ENCODE measurements around the gene TMSB15A. TPM values are rescaled to one million over a fixed set of nuclear protein-coding genes. Genes with fewer than 3 reads are reported as not detected.

The TMSB15A gene
- 1 to 10 TPM in 1 of 4 donors, not detected in 3; 2.0 TPM for total RNA-seq

DNA sequence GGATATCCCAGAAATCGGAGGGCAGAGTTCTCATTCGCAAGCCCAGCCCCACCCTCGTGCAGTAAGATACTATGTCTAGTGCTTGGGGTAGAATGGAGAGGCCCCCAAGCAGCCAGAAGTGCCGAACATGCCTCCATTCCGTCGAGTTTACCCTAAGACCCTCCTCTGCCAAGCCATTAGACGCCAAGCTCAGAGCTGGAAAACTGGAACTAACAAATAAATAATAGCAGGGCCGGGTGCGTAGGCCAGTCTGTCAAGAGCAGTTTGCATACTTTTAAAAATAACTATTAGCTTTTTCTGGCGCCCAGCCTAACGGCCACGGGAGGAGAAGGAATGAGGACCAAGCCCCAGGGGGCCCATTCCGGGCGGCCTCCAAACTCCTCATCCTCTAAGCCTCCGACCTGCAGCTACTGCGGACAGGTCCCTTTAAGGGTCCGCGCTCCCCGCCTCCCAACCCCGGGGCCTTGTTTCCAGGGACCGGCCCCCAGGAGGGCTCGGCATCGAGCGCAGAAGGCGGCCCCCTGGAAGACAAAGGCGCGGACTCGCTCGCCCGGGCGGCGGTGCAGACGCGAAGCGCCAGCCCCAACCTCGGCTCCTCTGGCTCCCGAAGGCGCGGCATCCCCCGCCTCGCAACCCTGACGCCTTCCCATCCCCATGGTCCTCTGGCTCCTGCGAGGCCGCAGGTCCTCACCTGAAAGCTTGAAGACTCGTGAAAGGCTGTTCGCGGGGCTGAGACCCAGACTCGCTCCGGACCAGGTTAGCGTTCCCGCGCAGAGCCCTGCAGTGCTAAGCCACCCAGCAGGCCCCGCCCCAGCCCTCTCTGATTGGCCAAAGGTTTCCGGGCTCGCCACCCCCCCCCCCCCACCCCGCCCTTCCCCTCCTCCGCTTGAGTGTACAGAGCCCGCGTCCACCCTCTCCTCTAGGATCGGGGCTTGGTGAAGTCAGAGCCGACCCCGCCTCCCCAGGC lies at the start of gene TMSB15A:
Gene TMSB15A (minus strand): TSS at position 765 of the 967 bp plus-strand sequence.
- Histone ChIP-seq H3K27ac (peak within 1 kb of the TSS in 2 of 4 donors; percentile 17 to 67), H3K4me1 (peaks cover 0 to 6% (median 0%) of the 10 kb centered on the region in 3 donors), H3K27me3 (no peaks in the 10 kb centered on the region), H3K4me3 (peak within 1 kb of the TSS; percentile 31 to 49), H3K36me3 (no peaks in the 10 kb centered on the region), H3K9me3 (no peaks in the 10 kb centered on the region)
- peak; percentile 89 for ATAC-seq
- TF ChIP-seq POLR2AphosphoS5 (IDR thresholded peaks at IDR 0.05) (no peak), CTCF (IDR thresholded peaks at IDR 0.05) (no peak), EP300 (IDR thresholded peaks at IDR 0.05) (no peak), POLR2A (IDR thresholded peaks at IDR 0.05) (no peak)
- 12% methylated on average over 11 of the region's 62 CpGs; no CpG with 5 or more reads in 1 of the 2 donors for WGBS, 2 donors (ENCODE audit: low coverage in 1 of 2)

DNA sequence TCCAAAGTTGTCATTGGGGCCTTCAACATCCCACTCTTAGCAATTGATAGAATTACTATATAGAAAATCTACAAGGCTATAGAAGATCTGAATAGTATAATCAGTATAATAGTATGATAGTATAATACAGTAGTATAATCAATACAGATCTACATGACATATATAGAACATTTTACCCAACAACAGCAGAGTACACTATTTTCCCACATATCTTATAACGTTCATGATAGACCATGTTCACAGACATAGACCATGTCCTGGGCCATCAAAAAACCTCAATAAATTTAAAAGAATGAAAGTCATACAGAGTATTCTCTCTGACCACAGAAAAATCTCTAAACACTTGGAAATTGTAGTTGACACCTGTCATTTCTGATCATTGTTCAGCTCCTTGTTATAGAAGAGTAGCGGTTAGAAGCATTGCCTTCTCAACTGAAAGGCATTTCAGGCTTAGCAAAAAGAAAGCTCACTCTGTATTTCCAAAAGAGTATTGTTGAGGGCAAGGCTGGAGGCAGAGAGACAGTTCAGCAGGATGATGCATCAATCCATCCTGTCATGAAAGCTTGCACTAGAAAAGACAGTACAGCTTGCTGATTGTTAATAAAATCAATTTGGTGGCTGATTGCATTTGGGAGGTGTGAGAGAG lies 44.0 kb upstream of the TMSB15A start:
- Histone ChIP-seq H3K4me1 (no peaks in the 10 kb centered on the region), H3K27me3 (no peaks in the 10 kb centered on the region), H3K27ac (no peak overlapping the region), H3K4me3 (no peak overlapping the region), H3K9me3 (no peaks in the 10 kb centered on the region), H3K36me3 (no peaks in the 10 kb centered on the region)
- ATAC-seq = no peak
- WGBS, 2 donors (ENCODE audit: low coverage in 1 of 2) = 45 to 76% methylated on average over 1 to 2 of the region's 2 CpGs
- TF ChIP-seq POLR2A (IDR thresholded peaks at IDR 0.05) = no peak
- TF ChIP-seq POLR2AphosphoS5 (IDR thresholded peaks at IDR 0.05) = no peak
- no peak for TF ChIP-seq CTCF (IDR thresholded peaks at IDR 0.05)
- no peak for TF ChIP-seq EP300 (IDR thresholded peaks at IDR 0.05)

GRCh38 chrX:102558607-102559006 lies 42.1 kb upstream of the TMSB15A start:
- no peaks in the 10 kb centered on the region for H3K9me3 ChIP-seq
- ATAC-seq = no peak
- H3K4me1 ChIP-seq = no peaks in the 10 kb centered on the region
- H3K27me3 ChIP-seq = no peaks in the 10 kb centered on the region
- H3K36me3 ChIP-seq = no peaks in the 10 kb centered on the region
- TF ChIP-seq CTCF (IDR thresholded peaks at IDR 0.05) (no peak), EP300 (IDR thresholded peaks at IDR 0.05) (no peak), POLR2A (IDR thresholded peaks at IDR 0.05) (no peak), POLR2AphosphoS5 (IDR thresholded peaks at IDR 0.05) (no peak)
- no peak overlapping the region for H3K27ac ChIP-seq
- no peak overlapping the region for H3K4me3 ChIP-seq
- 63 to 90% methylated on average over 2 of the region's 2 CpGs for WGBS, 2 donors (ENCODE audit: low coverage in 1 of 2)

DNA sequence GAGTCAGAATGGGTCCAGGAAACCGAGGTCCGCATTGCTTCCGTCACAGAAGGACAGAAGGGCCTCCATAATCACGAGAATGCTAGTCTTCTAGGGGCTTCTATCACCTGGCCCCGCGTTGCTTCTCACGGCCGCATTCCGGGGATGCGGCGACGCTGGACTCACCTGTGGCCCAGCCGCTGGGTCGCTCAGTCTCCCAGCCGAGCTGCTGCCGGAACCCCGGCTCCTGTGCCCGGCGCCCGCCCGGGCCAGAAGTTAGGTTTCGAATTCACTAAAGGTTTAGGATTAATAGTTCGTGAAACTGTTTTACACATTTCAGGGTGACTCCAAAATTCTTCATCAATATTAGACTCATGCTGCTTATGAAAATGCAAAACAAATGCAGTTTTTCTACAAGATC lies 31.7 kb upstream of the TMSB15A start:
- no peaks in the 10 kb centered on the region for H3K36me3 ChIP-seq
- no peak overlapping the region for H3K4me3 ChIP-seq
- H3K27me3 ChIP-seq = peaks cover 6% of the 10 kb centered on the region
- H3K4me1 ChIP-seq = no peaks in the 10 kb centered on the region
- 73 to 100% methylated on average over 1 to 3 of the region's 23 CpGs for WGBS, 2 donors (ENCODE audit: low coverage in 1 of 2)
- H3K9me3 ChIP-seq = no peaks in the 10 kb centered on the region
- no peak for ATAC-seq
- H3K27ac ChIP-seq = no peak overlapping the region
- TF ChIP-seq POLR2A (IDR thresholded peaks at IDR 0.05) = no peak
- no peak for TF ChIP-seq EP300 (IDR thresholded peaks at IDR 0.05)
- TF ChIP-seq CTCF (IDR thresholded peaks at IDR 0.05) = no peak
- no peak for TF ChIP-seq POLR2AphosphoS5 (IDR thresholded peaks at IDR 0.05)
